Measurements from ENCODE around the gene ATP13A1.

Gene ATP13A1

DNA sequence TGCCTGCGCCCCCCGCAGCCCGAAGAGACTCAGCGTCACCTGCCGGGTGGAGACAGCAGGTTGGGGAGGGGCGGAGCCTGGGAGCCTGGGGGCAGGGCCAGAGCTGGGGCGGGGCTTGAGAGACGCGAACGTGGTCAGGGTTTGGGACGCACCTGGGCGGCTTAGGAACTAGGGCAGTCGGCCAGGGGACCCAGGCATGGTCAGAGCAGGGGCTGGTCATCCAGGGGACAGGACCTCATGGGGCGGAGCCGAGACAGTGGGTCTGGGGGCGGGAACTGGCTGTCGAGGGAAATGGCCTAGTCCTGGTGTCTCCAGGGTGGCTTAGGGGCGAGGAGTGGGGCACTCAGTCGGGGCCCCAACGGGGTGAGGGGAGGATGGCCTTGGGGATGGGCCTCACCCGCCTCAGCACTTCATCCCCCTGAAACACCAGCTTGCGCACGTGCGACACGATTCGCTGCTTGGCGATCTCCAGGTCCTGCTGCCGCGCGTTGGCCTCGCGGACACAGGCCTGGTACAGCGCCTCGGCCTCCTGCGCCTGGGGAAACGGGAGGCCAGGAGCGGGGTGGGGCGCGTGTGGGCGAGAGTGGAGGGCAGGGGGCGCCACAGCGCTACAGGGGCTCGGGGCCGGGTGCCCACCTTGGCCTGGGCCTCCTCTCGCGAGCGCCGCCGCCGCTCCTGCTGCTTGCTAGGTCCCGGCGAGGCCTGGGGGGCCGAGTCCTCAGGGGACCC, 25.8 kb downstream of the ATP13A1 start:
- TF ChIP-seq, protein P1, sequence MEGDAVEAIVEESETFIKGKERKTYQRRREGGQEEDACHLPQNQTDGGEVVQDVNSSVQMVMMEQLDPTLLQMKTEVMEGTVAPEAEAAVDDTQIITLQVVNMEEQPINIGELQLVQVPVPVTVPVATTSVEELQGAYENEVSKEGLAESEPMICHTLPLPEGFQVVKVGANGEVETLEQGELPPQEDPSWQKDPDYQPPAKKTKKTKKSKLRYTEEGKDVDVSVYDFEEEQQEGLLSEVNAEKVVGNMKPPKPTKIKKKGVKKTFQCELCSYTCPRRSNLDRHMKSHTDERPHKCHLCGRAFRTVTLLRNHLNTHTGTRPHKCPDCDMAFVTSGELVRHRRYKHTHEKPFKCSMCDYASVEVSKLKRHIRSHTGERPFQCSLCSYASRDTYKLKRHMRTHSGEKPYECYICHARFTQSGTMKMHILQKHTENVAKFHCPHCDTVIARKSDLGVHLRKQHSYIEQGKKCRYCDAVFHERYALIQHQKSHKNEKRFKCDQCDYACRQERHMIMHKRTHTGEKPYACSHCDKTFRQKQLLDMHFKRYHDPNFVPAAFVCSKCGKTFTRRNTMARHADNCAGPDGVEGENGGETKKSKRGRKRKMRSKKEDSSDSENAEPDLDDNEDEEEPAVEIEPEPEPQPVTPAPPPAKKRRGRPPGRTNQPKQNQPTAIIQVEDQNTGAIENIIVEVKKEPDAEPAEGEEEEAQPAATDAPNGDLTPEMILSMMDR (IDR thresholded peaks at IDR 0.05; ENCODE audit: control insufficient read depth, insufficient read depth, low read depth, low read length, missing control alignments) = no peak
- no peak for DNase-seq (ENCODE audit: low read depth)
- H3K4me3 ChIP-seq (ENCODE audit: control insufficient read depth, low read depth, low read length) = no peak overlapping the region

DNA sequence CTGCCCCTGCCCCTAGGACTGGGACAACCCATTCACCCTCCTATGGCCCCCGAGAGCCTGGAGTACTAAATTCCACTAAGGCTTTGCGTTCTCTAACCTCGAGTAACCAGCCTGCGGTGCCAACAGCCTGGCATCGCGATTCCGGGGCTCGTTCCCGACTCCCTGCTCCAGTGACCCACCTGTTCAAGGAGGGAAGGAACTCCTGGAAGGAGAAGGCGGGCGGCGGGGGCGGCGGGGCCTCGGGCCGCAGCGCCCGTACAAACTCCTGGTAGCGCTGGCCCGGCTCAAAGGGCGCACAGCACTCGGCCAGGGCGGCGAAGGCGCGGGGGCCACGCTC, 26.3 kb downstream of the ATP13A1 start:
- no peak for DNase-seq (ENCODE audit: low read depth)
- TF ChIP-seq, protein P1 (IDR thresholded peaks at IDR 0.05; ENCODE audit: control insufficient read depth, insufficient read depth, low read depth, low read length, missing control alignments) = no peak

DNA sequence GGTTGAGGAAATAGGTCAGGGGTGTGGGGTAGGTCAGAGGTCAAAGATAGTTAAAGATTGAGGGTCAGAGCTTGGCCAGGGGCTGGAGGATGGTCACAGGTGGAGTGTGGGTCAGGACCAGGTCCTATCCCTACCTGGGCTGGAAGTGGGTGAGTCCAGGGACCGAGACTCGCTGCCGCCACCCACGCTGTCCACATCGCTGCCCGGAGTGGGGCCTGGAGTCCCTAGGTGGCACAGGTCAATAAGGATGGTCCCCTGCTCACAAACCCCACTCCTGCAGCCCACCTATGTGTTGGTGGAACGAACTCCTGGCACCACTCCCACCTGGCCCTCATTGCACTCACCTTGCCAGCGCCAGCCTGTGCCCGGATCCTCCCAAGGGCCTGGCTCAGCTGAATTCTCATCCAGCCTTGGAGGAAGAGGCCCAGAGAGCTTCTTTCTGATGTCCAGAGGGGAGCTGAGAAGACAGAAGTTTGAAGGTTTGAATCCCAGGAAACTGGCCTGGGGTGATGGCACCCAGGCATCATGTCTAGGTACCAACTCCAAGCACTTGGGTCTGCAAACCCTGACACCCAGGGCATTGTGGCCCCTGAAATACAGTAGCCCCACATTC, 26.8 kb downstream of the ATP13A1 start:
- H3K4me3 ChIP-seq (ENCODE audit: control insufficient read depth, low read depth, low read length) = no peak overlapping the region
- TF ChIP-seq, protein P1 (IDR thresholded peaks at IDR 0.05; ENCODE audit: control insufficient read depth, insufficient read depth, low read depth, low read length, missing control alignments) = no peak
- no peak for DNase-seq (ENCODE audit: low read depth)

More for the DNA sequence above, 26.3 kb downstream of the ATP13A1 start:
- no peak overlapping the region for H3K4me3 ChIP-seq (ENCODE audit: control insufficient read depth, low read depth, low read length)

DNA sequence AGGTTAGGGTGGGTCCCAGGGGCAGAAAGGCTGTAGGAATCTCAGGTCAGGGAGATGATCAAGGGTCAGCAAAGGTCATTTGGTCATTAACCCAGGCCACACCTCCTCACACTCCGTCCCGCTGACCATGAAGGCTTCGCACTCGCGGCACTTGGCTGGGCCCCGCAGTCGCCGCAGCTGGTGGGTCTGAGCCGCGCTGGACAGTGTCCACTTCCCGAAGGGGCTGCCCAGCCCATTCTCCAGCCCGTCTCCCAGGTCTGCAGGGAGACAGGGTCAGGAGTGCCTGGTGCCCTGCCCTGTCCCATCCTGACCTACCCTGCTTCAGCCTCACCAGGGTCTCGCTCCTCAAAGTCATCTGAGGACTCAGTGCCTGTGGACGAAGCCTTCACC, 28.2 kb downstream of the ATP13A1 start:
- no peak overlapping the region for H3K4me3 ChIP-seq (ENCODE audit: control insufficient read depth, low read depth, low read length)
- TF ChIP-seq, protein P1 (IDR thresholded peaks at IDR 0.05; ENCODE audit: control insufficient read depth, insufficient read depth, low read depth, low read length, missing control alignments) = no peak
- no peak for DNase-seq (ENCODE audit: low read depth)

DNA sequence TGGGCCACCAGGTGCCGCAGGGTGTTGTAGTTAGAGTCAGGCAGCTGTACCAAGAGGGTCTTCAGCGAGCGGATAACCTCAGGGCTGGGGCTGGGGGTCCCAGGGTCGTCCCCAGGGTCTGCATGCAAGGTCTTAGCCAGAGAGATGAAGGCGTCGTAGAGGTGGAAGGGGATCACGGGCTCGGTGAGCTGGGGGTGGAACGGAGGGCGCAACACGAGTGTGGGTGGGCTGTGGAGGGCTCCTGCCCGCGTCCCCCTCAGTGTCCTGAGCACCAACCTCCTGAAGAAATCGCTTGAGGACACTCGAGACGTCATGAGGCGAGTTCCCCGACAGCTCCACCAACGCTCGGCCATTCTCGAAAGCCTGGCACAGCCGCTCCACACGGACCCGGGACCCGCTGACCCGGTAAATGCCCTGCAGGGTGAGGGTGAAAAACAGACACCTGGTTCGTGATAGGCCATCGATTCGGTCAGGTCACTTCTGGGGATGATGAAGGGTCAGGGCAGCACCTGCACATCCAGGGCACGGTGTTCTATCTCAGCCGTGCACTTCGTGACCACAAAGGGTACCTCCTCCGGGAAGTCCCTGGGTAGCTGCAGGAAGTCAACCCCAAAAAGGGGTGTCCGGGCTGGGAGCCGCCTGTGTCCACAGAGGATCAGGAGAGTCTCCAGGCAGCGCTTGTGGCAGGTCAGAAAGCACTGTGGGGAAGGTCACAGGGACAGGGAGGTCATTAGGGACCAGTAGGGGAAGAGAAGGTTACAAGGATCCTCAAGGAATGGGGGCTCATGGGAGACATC, 28.8 kb downstream of the ATP13A1 start:
- H3K4me3 ChIP-seq (ENCODE audit: control insufficient read depth, low read depth, low read length) = no peak overlapping the region
- no peak for DNase-seq (ENCODE audit: low read depth)
- TF ChIP-seq, protein P1 (IDR thresholded peaks at IDR 0.05; ENCODE audit: control insufficient read depth, insufficient read depth, low read depth, low read length, missing control alignments) = no peak

DNA sequence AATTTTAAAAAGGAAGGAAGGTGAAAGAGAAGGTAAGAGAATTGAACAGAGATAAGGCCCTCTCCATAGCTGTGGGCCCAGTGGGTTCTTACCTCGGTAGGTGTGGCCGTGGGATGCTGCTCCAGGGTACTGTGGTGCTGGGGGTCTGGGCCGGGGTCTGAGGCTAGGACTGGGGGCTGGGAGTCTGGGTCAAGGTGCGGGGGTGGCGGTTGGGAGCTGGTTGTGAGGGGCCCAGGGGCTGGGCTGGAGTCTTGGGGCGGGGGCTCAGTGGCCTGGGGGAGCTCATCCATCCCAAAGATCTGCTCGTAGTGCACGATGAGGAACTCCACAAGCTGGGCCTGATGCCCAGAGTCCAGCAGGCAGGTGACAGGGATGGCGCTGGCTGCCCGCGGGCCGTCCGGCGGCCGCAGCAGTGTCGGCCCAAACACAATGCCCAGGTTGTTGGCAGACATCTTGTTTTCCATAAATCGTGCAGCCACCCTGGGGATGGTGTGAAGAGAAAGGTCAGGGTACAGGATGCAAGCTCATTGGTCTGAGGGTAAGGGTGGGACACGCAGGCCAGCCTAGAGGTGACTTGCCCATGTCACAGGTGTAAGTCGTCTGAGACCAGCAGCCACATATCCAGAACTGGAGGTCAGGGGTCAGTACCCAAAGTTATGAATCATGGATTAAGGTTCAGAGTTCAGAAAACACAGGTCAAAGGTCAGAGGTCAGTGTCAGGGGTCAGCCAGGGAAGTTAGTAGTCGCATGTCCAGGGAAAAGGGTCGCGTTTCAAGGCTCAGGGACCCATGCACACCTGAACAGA, 29.6 kb downstream of the ATP13A1 start:
- no peak for DNase-seq (ENCODE audit: low read depth)

More for the DNA sequence above, 29.6 kb downstream of the ATP13A1 start:
- TF ChIP-seq, protein P1 (IDR thresholded peaks at IDR 0.05; ENCODE audit: control insufficient read depth, insufficient read depth, low read depth, low read length, missing control alignments) = no peak
- no peak overlapping the region for H3K4me3 ChIP-seq (ENCODE audit: control insufficient read depth, low read depth, low read length)

All from AG09309 (cell line).